GM19468 (cell line): Measurements from ENCODE around the gene LRIT2.
"Not testable (repeated sequence)": the region's sequence is repeated elsewhere in the genome, so short reads cannot be mapped to it uniquely, and the experiment has no call there.

Experiments
- ATAC-seq: cut with Tn5 transposase; IDR thresholded peaks from one replicate; pipeline ENCODE4 v1.9.1; 2021; ENCODE audit warnings: mild to moderate bottlenecking, moderate library complexity, moderate number of reproducible peaks; ENCODE audit not compliant: unreplicated experiment; ENCODE audit errors: extremely low read depth

Gene LRIT2

GRCh38 chr10:84188815-84189214 lies 36.5 kb downstream of the LRIT2 start:
- no peak for ATAC-seq

- ATAC-seq: no peak
Observed at GRCh38 chr10:84185526-84186175, 39.7 kb downstream of the LRIT2 start.

DNA sequence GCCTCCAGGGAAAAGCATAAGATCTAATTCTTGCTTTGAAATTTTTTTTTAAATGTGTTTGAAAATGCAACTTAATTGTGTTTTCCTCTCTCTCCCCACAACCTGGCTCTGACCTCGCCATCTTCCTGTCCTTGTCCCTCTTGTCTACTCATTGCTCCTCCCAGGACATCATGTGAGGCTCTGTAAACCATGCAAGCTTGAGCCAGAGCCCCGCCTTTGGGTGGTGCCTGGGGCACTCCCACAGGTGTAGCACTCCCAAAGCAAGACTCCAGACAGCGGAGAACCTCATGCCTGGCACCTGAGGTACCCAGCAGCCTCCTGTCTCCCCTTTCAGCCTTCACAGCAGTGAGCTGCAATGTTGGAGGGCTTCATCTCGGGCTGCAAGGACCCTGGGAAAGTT lies 40.8 kb downstream of the LRIT2 start:
- no peak for ATAC-seq

DNA sequence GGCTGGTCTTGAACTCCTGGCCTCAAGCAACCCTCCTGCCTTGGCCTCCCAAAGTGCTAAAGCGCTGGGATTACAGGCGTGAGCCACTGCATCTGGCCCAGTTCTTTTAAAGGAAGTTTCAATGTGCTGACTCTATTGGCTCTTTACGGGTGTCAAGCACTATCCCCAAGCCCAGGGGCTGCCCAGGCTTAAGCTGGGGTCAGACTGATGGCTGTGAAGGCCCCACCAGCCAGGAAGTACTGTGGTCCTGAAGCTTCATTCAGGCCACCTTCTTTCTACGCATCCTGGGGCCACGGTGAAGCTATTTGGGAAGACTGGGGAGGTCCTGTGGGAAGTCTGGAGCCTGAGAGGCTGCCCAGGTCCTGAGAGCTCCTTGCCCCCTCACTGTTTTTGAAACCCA lies 43.7 kb downstream of the LRIT2 start:
- no peak for ATAC-seq

DNA sequence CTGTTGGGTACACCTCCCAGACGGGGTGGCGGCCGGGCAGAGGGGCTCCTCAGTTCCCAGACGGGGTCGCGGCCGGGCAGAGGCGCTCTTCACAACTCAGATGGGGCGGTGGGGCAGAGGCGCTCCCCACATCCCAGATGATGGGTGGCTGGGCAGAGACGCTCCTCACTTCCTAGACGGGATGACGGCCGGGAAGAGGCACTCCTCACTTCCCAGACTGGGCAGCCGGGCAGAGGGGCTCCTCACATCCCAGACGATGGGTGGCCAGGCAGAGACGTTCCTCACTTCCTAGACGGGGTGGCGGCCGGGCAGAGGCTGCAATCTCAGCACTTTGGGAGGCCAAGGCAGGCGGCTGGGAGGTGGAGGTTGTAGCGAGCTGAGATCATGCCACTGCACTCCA lies 45.0 kb downstream of the LRIT2 start:
- ATAC-seq: not testable (repeated sequence)

GRCh38 chr10:84179059-84179710 lies 46.2 kb downstream of the LRIT2 start:
- peak; percentile 92 for ATAC-seq

DNA sequence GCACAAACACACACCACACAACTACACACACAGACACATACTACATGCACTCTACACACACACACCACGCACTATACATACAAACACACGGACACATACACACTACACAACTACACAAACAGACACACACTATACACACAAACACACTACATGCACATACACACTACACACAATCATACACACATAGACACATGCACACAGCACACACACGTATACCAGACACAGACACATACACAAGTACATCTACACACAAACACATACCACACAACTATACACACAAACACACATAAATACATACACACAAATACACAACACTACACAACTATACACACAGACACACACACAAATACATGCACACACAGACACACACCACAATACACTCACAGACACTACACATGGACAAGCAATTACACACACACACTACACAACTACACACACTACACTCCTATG lies 47.2 kb downstream of the LRIT2 start:
- no peak for ATAC-seq

DNA sequence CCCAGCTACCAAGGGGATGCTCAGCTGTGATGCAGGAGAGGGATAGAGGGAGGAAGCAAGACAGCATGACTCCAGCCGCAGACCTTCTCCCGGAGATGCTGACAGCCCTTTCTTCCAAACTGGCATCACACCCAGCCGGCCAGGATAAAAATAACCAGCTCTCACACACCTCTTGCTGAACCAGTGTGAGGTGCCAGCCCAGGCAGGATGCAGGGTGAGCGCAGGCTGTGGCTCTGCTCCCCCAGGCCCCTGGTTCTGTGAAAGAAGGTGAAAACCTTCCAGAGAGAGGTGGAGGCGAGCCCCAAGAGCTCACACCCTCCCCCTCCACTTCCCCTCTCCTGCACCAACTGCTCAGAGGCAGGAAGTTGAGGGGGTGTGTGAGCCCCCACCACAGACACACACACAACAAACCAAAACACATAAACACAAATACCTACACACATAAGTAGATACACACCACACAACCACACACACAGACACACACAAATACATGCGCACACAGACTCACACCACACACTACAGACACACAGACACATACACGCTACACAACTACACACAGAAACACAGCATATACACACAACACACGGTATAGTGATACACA lies 47.7 kb downstream of the LRIT2 start:
- ATAC-seq: peak; percentile 42

DNA sequence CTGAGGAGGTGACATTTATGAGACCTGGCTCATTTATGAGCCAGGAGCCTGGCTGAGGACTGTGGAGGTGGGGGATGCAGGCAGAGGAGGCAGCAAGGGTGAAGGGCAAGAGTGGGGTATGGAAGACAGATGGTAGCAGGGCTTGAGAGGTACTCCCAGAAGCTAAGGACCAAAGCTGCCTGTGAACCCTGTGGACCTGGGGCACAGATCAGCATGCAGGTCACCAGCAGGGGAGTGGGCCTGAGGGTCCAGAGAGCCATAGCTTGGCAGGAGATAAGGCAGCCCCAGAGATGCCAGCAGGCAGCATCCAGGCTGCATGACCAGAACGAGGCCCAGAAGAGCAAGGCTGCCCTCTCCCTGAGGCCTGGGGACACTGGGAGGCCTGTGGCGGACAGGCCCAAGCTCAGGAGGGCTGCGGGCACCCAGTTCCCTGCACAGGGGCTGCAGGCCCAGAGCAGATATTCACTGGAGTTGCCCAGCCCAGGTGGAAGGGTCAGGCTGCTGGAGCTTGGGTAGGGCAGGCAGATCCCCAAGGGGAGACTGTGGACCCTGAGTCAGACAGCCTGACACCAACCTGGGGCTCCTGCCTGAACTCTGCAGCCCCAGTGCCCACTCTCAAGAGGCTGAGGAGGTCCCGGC lies 48.4 kb downstream of the LRIT2 start:
- ATAC-seq: no peak

DNA sequence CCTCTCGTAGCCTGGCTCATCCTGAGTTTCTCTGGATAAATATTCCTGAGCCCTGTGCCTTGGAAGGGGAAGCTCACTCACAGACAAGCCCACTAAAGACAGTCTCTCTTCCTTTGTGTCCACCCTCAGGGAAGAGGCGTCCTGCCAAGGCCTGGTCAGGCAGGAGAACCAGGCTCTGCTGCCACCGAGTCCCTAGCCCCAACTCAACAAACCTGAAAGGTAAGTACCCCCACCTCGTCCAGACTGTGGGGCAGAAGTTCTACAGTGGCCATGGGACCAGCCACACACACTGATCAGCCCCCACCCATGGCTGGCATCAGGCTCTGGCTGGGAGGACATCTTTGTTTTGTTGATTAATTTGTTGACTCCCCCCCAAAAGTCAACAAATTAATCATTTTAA lies 49.0 kb downstream of the LRIT2 start:
- no peak for ATAC-seq

GRCh38 chr10:84175436-84175835 lies 49.9 kb downstream of the LRIT2 start:
- ATAC-seq: no peak

DNA sequence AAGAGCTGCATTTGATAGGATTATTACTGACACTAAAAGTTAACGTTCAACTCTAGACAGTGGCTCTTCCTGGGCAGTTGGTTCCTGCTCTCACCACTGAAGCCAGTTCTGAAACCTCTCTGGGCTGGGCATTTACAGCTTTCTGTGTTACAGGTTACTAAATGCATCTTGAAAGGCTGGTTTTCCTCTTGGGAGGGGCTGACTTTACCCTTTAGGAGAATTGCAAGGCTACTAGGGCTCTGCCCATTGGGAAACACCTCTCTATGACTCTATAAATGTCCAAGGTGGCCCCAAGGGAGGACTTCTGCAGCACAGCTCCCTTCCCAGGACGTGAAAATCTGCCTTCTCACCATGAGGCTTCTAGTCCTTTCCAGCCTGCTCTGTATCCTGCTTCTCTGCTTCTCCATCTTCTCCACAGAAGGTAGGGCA lies 51.8 kb downstream of the LRIT2 start, which contains the start of gene GPR15LG:
Gene GPR15LG (plus strand): TSS at position 301 of the 429 bp plus-strand sequence. CDS start 51 bp downstream, at position 352.
- ATAC-seq: no peak

DNA sequence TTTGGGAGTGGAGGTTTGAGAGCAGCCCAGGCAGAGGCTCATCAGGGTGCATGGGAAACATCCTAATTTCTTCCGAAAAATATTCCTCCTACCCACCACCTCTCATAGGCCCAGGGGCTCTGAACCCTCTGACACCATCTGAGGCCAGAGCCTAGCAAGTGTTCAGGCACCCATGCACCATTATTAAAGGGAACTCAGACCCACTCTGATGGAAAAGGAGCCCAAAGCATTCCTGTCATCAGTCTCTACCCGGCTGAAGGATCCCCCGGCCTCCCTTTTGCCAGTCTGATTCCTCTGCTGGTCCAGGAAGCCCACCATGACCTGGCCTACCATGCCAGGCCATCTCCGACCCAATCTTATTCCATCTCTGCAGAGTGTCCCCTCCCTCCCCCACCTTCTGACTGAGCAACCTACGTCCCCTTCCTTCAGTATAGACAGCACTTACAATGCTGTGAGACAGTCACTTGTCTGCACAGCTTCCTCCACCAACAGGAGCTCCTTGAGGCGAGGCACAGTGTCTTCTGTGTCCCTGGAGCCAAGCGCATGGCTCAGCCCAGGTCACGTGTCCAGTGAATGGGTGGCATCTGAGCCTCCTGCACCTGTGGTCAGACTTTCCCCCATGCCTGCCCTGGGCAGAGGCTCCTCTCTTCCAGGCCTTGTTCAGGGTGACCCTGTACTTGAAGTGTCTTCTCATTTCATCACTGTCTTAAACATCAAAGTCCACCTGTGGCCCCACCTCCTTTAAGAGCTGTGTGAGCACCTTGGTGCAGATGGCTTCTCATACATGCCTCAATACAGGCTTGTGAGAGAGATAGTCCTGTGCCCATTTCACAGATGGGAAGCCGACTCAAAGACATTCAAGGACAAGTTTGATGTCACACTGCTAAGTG lies 52.6 kb downstream of the LRIT2 start:
- ATAC-seq: no peak

DNA sequence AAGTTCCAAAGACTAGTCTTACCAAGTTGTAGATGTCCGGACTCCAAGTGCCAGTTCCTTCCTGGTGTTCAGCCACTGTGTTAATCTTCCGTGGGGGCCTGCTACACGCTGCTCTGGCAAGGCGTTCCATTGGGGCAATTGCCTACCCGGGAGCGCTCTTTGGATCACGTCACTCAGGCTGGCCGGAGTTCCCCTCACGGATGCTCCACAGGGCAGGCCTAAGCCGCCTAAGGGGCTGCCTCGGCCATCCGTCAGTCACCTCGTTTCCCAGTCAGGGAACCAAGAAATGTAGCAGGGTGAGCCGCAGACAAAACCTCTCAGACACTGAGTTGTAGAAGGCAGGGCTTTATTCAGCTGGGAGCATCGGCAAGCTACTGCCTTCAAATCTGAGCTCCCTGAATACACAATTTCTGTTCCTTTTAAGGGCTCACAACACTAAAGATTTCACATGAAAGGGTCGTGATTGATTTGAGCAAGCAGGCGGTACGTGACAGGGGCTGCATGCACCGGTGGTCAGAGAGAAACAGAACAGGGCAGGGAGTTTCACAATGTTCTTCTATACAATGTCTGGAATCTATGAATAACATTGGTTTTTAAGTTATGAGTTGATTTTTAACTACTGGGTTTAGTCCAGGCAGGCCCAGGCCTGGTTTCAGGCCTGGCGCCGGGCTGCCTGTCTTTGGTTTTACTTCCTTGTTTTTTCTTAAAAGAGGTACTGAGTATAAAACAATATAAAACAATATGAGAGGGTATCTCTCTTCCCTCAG lies 53.5 kb downstream of the LRIT2 start:
- ATAC-seq: not testable (repeated sequence)

DNA sequence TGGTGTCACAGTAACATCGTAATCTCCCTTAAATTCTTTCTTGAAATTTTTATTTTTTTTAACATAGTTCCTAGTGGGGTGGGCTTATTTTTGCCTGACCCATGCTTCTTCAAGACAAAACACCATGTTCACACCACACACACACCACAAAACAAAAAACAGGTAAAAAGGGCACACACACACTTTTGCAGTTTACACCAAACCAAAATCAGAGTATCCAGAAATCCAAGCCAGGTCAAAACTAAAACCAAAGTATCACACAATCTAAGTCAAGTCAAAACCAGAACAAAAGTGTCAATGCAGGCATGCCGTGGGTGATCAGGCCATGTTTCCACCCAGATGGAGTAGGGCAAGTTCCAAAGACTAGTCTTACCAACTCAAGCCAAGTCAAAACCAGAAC lies 54.1 kb downstream of the LRIT2 start:
- ATAC-seq: not testable (repeated sequence)
